PC-3 (cell line): ENCODE data around the gene ITGA8.

Experiments
- CTCF ChIP-seq: fragments of 300-600 bp; sonication (generic); conservative IDR thresholded peaks from 2 replicates; pipeline ENCODE4 v1.5.1; 2017; ENCODE audit warnings: antibody characterized with exemption, low read depth, mild to moderate bottlenecking, low read length
- EZH2 ChIP-seq: fragments of 300-600 bp; sonication (generic); IDR thresholded peaks from one replicate; pipeline ENCODE4 v1.6.1; 2017; ENCODE audit warnings: antibody characterized with exemption, mild to moderate bottlenecking, low read length; ENCODE audit not compliant: unreplicated experiment

DNA sequence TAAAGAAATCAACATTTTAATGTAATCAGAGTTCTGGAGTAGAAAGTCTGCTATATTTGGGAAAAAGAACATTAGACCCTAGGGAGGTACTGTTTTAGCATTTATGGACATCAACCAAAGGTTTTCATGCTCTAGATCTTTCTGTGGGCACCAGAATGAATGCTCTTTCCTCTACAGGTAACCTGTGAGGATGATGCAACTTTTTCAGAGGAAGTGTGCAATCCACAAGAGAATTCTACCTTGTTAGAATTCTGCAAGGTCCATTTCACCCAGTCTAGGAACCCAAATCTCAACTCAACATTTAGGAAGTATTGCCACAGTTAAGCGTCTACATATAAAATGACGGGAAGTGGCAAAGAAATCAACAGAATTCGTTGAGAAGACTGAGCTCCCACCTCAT lies 208.8 kb downstream of the ITGA8 start:
- TF ChIP-seq CTCF (no peak), EZH2 (no peak)
